ENCODE results near the gene PTAR1. TPM values are rescaled to one million over a fixed set of nuclear protein-coding genes. Genes with fewer than 3 reads are reported as not detected.
"Not testable (repeated sequence)": the region's sequence is repeated elsewhere in the genome, so short reads cannot be mapped to it uniquely, and the experiment has no call there.

The PTAR1 gene, protein sequence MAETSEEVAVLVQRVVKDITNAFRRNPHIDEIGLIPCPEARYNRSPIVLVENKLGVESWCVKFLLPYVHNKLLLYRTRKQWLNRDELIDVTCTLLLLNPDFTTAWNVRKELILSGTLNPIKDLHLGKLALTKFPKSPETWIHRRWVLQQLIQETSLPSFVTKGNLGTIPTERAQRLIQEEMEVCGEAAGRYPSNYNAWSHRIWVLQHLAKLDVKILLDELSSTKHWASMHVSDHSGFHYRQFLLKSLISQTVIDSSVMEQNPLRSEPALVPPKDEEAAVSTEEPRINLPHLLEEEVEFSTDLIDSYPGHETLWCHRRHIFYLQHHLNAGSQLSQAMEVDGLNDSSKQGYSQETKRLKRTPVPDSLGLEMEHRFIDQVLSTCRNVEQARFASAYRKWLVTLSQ
- total RNA-seq, result 10 to 100 TPM; 48.3 to 51.8 TPM

DNA sequence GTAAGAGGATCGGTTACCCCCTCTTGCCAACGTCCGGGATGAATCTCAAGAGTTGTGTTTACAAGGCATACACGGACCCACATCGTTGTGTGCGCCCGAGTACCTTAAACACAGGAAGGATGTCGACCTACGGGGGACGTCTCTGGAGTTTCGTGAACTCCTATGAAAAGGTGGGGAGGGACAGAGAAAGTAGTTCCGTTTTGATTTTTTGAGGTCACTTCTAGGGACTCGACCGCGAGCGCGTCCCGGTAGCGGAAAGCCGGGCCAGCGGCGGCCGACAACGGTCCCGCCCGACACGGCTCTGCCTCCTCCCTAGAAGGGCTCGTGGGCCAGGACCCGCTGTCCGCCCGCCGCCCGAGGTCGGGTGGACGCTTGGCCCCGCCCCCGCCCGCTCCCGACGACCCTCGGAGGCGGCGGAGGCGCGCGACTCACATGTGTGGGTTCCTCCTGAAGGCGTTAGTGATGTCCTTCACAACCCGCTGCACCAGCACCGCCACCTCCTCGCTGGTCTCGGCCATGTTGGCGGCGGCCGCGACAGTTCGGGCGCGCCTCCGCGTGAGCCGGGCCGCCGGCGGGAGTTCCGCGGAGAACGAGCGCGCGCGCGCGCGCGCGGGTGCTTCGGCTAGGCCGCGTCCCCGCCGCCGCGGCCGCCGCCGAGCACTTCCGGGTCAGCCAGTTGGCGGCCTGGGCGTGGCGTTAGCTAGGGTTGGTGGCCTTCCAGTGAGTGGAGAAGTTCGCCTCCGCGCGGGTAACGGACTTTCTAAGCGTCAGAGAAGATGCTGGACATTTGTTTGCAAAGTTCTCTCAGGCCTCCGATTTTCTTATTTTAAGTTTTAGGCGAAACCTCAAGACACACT lies at the start of gene PTAR1:
Gene PTAR1, minus strand, starts transcription at position 591 of the 857 bp plus-strand sequence. Its CDS starts 73 bp downstream, at position 518.
- peaks cover 13% of the 10 kb centered on the region for H3K36me3 Mint-ChIP-seq (ENCODE audit: low read depth)
- peaks cover 29% of the 10 kb centered on the region for H3K4me1 Mint-ChIP-seq
- no peaks in the 10 kb centered on the region for H3K9me3 Mint-ChIP-seq
- CTCF ChIA-PET, result interaction anchor here (1.2 kb wide), 1 partner anchor 87 kb away, joined by 6 read pairs; the partner anchor contains the start of gene APBA1
- H3K27ac Mint-ChIP-seq, result peak within 1 kb of the TSS; percentile 93
- no peaks in the 10 kb centered on the region for H3K27me3 Mint-ChIP-seq
- POLR2A ChIA-PET, result interaction anchor here (0.7 to 1.7 kb wide), 6 partner anchors 10 to 87 kb away, joined by 3 to 8 read pairs (median 5); no protein-coding TSS in a partner anchor
- peak within 1 kb of the TSS; percentile 93 for H3K4me3 Mint-ChIP-seq
- peak; percentile 92 for DNase-seq

- Mint-ChIP-seq H3K27ac (no peak overlapping the region), H3K9me3 (no peaks in the 10 kb centered on the region), H3K4me1 (peaks cover 15% of the 10 kb centered on the region), H3K36me3 (ENCODE audit: low read depth) (no peaks in the 10 kb centered on the region), H3K27me3 (peaks cover 8% of the 10 kb centered on the region), H3K4me3 (no peak overlapping the region)
- peak; percentile 37 for DNase-seq
- ChIA-PET CTCF (interaction anchor here (0.8 to 2.2 kb wide), 10 partner anchors 8 to 109 kb away, joined by 3 to 6 read pairs (median 4); no protein-coding TSS in a partner anchor), POLR2A (no interaction called here)
Observed at GRCh38 chr9:69809304-69809863, 49.6 kb upstream of the PTAR1 start.

- ChIA-PET POLR2A (no interaction called here), CTCF (interaction anchor here (1.2 to 1.3 kb wide), 2 partner anchors 9 to 12 kb away, joined by 3 to 4 read pairs; no protein-coding TSS in a partner anchor)
- Mint-ChIP-seq H3K9me3 (no peaks in the 10 kb centered on the region), H3K27me3 (peaks cover 17% of the 10 kb centered on the region), H3K27ac (no peak overlapping the region), H3K36me3 (ENCODE audit: low read depth) (no peaks in the 10 kb centered on the region), H3K4me3 (no peak overlapping the region), H3K4me1 (peaks cover 11% of the 10 kb centered on the region)
- no peak for DNase-seq
Observed at GRCh38 chr9:69806627-69807026, 46.8 kb upstream of the PTAR1 start.

DNA sequence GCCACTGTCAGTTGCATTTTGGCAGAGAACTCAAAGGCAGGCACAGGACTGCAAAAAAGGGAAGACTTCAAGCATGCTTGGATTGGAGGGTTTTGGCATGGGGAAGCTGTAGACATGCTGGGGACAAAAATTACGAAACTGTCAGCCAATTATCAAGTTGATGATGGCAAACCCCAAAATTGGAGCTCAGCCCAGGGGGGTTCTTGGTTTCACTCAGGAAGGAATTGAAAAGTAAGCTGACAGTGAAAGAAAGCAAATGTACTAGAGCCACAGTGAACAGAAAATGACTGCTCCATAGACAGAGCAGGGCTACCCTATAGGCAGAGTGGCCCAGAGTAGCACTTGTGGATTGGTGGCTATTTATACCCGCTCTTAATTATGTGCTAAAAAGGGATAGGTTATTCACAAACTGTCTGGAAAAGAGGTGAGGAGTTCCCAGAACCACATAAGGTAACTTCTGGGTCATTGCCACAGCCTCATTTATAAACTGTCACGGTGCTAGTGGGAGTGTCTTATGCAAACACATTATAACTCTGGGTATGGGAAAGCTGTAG lies 46.2 kb upstream of the PTAR1 start:
- Mint-ChIP-seq H3K9me3 (no peaks in the 10 kb centered on the region), H3K27me3 (peaks cover 12% of the 10 kb centered on the region), H3K4me3 (no peak overlapping the region), H3K36me3 (ENCODE audit: low read depth) (no peaks in the 10 kb centered on the region), H3K27ac (no peak overlapping the region), H3K4me1 (peaks cover 11% of the 10 kb centered on the region)
- CTCF ChIA-PET, result interaction anchor here (1.2 to 1.3 kb wide), 2 partner anchors 9 to 12 kb away, joined by 3 to 4 read pairs; no protein-coding TSS in a partner anchor
- DNase-seq, result no peak
- POLR2A ChIA-PET, result no interaction called here

GRCh38 chr9:69801989-69802388 lies 42.2 kb upstream of the PTAR1 start:
- H3K4me1 Mint-ChIP-seq, result peaks cover 7% of the 10 kb centered on the region
- no peak for DNase-seq
- no peaks in the 10 kb centered on the region for H3K36me3 Mint-ChIP-seq (ENCODE audit: low read depth)
- ChIA-PET CTCF (no interaction called here), POLR2A (no interaction called here)
- no peak overlapping the region for H3K4me3 Mint-ChIP-seq
- peaks cover 24% of the 10 kb centered on the region for H3K27me3 Mint-ChIP-seq
- no peaks in the 10 kb centered on the region for H3K9me3 Mint-ChIP-seq
- no peak overlapping the region for H3K27ac Mint-ChIP-seq

DNA sequence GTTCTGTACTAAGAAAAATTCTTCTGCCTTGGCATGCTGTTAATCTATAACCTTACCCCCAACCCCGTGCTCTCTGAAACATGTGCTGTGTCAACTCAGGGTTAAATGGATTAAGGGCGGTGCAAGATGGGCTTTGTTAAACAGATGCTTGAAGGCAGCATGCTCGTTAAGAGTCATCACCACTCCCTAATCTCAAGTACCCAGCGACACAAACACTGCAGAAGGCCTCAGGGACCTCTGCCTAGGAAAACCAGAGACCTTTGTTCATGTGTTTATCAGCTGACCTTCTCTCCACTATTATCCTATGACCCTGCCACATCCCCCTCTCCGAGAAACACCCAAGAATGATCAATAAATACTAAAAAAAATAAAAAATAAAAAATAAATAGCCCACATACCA lies 40.2 kb upstream of the PTAR1 start:
- H3K27ac Mint-ChIP-seq, result not testable (repeated sequence)
- CTCF ChIA-PET, result interaction anchor here (1.4 kb wide), 1 partner anchor 9 kb away, joined by 4 read pairs; no protein-coding TSS in a partner anchor

GRCh38 chr9:69799521-69799920 lies 39.7 kb upstream of the PTAR1 start:
- H3K36me3 Mint-ChIP-seq (ENCODE audit: low read depth); DNase-seq; H3K9me3 Mint-ChIP-seq; H3K4me3 Mint-ChIP-seq; H3K4me1 Mint-ChIP-seq; POLR2A ChIA-PET; H3K27ac Mint-ChIP-seq: not testable (repeated sequence)
- CTCF ChIA-PET, result interaction anchor here (1.3 kb wide), 1 partner anchor 126 kb away, joined by 3 read pairs; no protein-coding TSS in a partner anchor
- peaks cover 36% of the 10 kb centered on the region for H3K27me3 Mint-ChIP-seq

More for the DNA sequence above, 40.2 kb upstream of the PTAR1 start:
- H3K27me3 Mint-ChIP-seq, result peaks cover 34% of the 10 kb centered on the region
- H3K4me1 Mint-ChIP-seq; H3K36me3 Mint-ChIP-seq (ENCODE audit: low read depth); DNase-seq; H3K4me3 Mint-ChIP-seq; POLR2A ChIA-PET; H3K9me3 Mint-ChIP-seq: not testable (repeated sequence)

DNA sequence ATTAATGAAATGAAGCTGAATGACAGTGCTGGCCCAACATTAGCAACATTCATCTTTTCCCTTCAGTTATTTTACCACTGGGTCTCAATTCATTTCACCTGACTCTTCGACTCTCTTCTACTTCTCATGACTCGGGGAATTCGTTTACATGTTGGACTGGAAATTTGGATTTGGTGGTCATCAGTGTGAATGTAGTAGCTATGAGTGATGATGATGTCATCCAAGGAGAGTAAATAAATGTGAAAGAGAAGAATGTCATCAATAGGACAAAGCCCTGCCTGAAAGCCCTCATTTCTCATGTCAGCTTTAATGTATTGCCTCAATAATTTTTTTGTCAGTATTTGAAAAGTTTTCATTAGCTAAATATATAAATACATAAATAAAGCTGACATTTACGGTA lies 38.9 kb upstream of the PTAR1 start:
- Mint-ChIP-seq H3K4me3 (no peak overlapping the region), H3K27me3 (peaks cover 35% of the 10 kb centered on the region), H3K27ac (no peak overlapping the region), H3K4me1 (peaks cover 4% of the 10 kb centered on the region), H3K36me3 (ENCODE audit: low read depth) (no peaks in the 10 kb centered on the region), H3K9me3 (no peaks in the 10 kb centered on the region)
- no peak for DNase-seq
- ChIA-PET CTCF (interaction anchor here (1.3 kb wide), 1 partner anchor 125 kb away, joined by 3 read pairs; no protein-coding TSS in a partner anchor), POLR2A (no interaction called here)

GRCh38 chr9:69797675-69798074 lies 37.9 kb upstream of the PTAR1 start:
- no peak for DNase-seq
- H3K4me1 Mint-ChIP-seq, result peaks cover 4% of the 10 kb centered on the region
- H3K27me3 Mint-ChIP-seq, result peaks cover 27% of the 10 kb centered on the region
- H3K36me3 Mint-ChIP-seq (ENCODE audit: low read depth), result no peaks in the 10 kb centered on the region
- no peaks in the 10 kb centered on the region for H3K9me3 Mint-ChIP-seq
- no peak overlapping the region for H3K27ac Mint-ChIP-seq
- ChIA-PET CTCF (interaction anchor here (1.0 to 1.1 kb wide), 2 partner anchors 9 to 11 kb away, joined by 3 to 4 read pairs; no protein-coding TSS in a partner anchor), POLR2A (no interaction called here)
- H3K4me3 Mint-ChIP-seq, result no peak overlapping the region

GRCh38 chr9:69794356-69794755 lies 34.5 kb upstream of the PTAR1 start:
- Mint-ChIP-seq H3K36me3 (ENCODE audit: low read depth) (no peaks in the 10 kb centered on the region), H3K27me3 (peaks cover 35% of the 10 kb centered on the region)
- POLR2A ChIA-PET, result no interaction called here

GRCh38 chr9:69785757-69786156 lies 25.9 kb upstream of the PTAR1 start:
- ChIA-PET POLR2A (no interaction called here), CTCF (no interaction called here)
- no peaks in the 10 kb centered on the region for H3K4me1 Mint-ChIP-seq

More at GRCh38 chr9:69794356-69794755, 34.5 kb upstream of the PTAR1 start:
- Mint-ChIP-seq H3K4me1 (no peaks in the 10 kb centered on the region), H3K27ac (no peak overlapping the region), H3K4me3 (no peak overlapping the region), H3K9me3 (no peaks in the 10 kb centered on the region)
- DNase-seq, result no peak
- CTCF ChIA-PET, result no interaction called here

DNA sequence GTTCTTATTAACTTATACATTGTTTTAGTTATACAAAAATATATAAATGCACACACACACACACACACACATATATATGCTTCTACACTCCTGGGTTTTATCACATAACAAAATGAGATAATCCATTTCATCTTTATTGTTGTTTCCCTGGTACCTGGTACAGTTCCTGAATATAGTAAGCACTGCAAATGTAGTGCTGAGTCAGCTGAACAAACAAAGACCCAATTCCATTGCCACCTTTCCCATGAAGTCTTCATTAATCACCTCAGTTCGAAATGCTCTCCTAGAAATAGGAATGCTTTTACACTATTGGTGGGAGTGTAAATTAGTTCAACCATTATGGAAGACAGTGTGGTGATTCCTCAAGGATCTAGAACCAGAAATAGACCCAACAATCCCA lies 13.4 kb upstream of the PTAR1 start:
- no peaks in the 10 kb centered on the region for H3K36me3 Mint-ChIP-seq (ENCODE audit: low read depth)
- peaks cover 10% of the 10 kb centered on the region for H3K27me3 Mint-ChIP-seq
- ChIA-PET POLR2A (no interaction called here), CTCF (no interaction called here)
- no peak overlapping the region for H3K27ac Mint-ChIP-seq
- no peak for DNase-seq
- no peak overlapping the region for H3K4me3 Mint-ChIP-seq
- peaks cover 2% of the 10 kb centered on the region for H3K9me3 Mint-ChIP-seq
- no peaks in the 10 kb centered on the region for H3K4me1 Mint-ChIP-seq

More at GRCh38 chr9:69785757-69786156, 25.9 kb upstream of the PTAR1 start:
- Mint-ChIP-seq H3K9me3 (no peaks in the 10 kb centered on the region), H3K27ac (no peak overlapping the region), H3K4me3 (no peak overlapping the region), H3K27me3 (peaks cover 21% of the 10 kb centered on the region), H3K36me3 (ENCODE audit: low read depth) (no peaks in the 10 kb centered on the region)
- no peak for DNase-seq
